ENCODE results near the gene SNX20. TPM values are rescaled to one million over a fixed set of nuclear protein-coding genes. Genes with fewer than 3 reads are reported as not detected.

SNX20 gene
- total RNA-seq, 4 donors from 2014 or later = 0.57 to 1.5 (median 1.0) TPM

- no peak overlapping the region for H3K4me3 ChIP-seq (ENCODE audit: low read depth, poor library complexity, severe bottlenecking)
- 65 to 70% methylated on average over 17 of the region's 17 CpGs for WGBS, 2 donors
- TF ChIP-seq, protein P1, sequence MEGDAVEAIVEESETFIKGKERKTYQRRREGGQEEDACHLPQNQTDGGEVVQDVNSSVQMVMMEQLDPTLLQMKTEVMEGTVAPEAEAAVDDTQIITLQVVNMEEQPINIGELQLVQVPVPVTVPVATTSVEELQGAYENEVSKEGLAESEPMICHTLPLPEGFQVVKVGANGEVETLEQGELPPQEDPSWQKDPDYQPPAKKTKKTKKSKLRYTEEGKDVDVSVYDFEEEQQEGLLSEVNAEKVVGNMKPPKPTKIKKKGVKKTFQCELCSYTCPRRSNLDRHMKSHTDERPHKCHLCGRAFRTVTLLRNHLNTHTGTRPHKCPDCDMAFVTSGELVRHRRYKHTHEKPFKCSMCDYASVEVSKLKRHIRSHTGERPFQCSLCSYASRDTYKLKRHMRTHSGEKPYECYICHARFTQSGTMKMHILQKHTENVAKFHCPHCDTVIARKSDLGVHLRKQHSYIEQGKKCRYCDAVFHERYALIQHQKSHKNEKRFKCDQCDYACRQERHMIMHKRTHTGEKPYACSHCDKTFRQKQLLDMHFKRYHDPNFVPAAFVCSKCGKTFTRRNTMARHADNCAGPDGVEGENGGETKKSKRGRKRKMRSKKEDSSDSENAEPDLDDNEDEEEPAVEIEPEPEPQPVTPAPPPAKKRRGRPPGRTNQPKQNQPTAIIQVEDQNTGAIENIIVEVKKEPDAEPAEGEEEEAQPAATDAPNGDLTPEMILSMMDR (IDR thresholded peaks at IDR 0.05) = no peak
- TF ChIP-seq POLR2A (IDR thresholded peaks at IDR 0.05) = no peak
- DNase-seq (ENCODE audit: low spot score in 2 of 2) = no peak
- intact Hi-C loops (cut with DNase I; ENCODE audit: low total_unique reads) = no loop called here
Observed at GRCh38 chr16:50635505-50636392, 45.4 kb downstream of the SNX20 start.

DNA sequence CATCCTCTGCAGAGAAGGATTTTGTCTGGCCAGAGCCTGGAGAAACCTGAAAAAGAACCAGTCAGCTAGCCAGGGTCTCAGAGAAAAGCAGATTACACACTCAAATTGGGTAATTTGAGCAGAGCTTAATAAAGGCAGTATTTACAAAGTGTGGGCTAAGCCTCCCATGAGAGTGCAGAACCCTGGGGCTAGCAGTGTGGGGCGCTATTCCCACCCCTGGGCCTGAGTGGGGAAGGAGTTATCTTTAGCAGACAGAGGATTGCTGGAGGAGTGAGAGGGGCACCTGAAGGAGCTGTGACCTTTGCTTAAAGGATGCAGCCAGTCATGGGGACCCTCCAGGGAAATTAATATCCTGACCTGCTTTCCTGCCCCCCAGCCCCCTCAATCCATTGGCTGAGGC, 46.2 kb downstream of the SNX20 start:
- intact Hi-C loops (cut with DNase I; ENCODE audit: low total_unique reads) = no loop called here
- 86 to 88% methylated on average over 1 of the region's 1 CpG for WGBS, 2 donors
- H3K4me3 ChIP-seq (ENCODE audit: low read depth, poor library complexity, severe bottlenecking) = no peak overlapping the region
- DNase-seq (ENCODE audit: low spot score in 2 of 2) = no peak
- TF ChIP-seq, protein P1 (IDR thresholded peaks at IDR 0.05) = no peak
- no peak for TF ChIP-seq POLR2A (IDR thresholded peaks at IDR 0.05)

- 89 to 92% methylated on average over 7 of the region's 7 CpGs for WGBS, 2 donors
- H3K4me3 ChIP-seq (ENCODE audit: low read depth, poor library complexity, severe bottlenecking) = no peak overlapping the region
- DNase-seq (ENCODE audit: low spot score in 2 of 2) = no peak
- intact Hi-C loops (cut with DNase I; ENCODE audit: low total_unique reads) = no loop called here
- TF ChIP-seq, protein P1 (IDR thresholded peaks at IDR 0.05) = no peak
- TF ChIP-seq POLR2A (IDR thresholded peaks at IDR 0.05) = no peak
Observed at GRCh38 chr16:50634090-50634489, 47.0 kb downstream of the SNX20 start.

GRCh38 chr16:50632927-50633800, 47.9 kb downstream of the SNX20 start:
- 88 to 92% methylated on average over 26 to 28 of the region's 30 CpGs for WGBS, 2 donors
- H3K4me3 ChIP-seq (ENCODE audit: low read depth, poor library complexity, severe bottlenecking) = no peak overlapping the region
- intact Hi-C loops (cut with DNase I; ENCODE audit: low total_unique reads) = no loop called here
- DNase-seq (ENCODE audit: low spot score in 2 of 2) = no peak
- TF ChIP-seq POLR2A (IDR thresholded peaks at IDR 0.05) = no peak
- TF ChIP-seq, protein P1 (IDR thresholded peaks at IDR 0.05) = no peak

- intact Hi-C loops (cut with DNase I; ENCODE audit: low total_unique reads) = no loop called here
- WGBS, 2 donors = 88 to 90% methylated on average over 22 of the region's 22 CpGs
- no peak for DNase-seq (ENCODE audit: low spot score in 2 of 2)
- no peak overlapping the region for H3K4me3 ChIP-seq (ENCODE audit: low read depth, poor library complexity, severe bottlenecking)
- TF ChIP-seq POLR2A (IDR thresholded peaks at IDR 0.05) = no peak
- TF ChIP-seq, protein P1 (IDR thresholded peaks at IDR 0.05) = no peak
Observed at GRCh38 chr16:50631985-50632576, 49.0 kb downstream of the SNX20 start.

Data from lower leg skin (tissue), 4 donors.